Left lung (tissue), 10 donors: ENCODE measurements around the gene NUSAP1. TPM values are rescaled to one million over a fixed set of nuclear protein-coding genes. Genes with fewer than 3 reads are reported as not detected.

Experiments used
- ATAC-seq: fragments of 200-7000 bp; cut with Tn5 transposase; one replicate; pipeline ENCODE4 v1.9.1; 2020; ENCODE audit warnings: moderate library complexity
- DNase-seq, 4 donors: peaks; one replicate each; pipeline ENCODE4 v3.0.0-alpha.2; 2013 to 2020
- H3K27ac ChIP-seq, 2 donors: fragments of 200-600 bp; sonication (generic) in 1 of 2; one replicate each; pipeline versions ENCODE4 v1.5.0 to v1.8.0; 2020 to 2021
- H3K27me3 ChIP-seq, 2 donors: fragments of 200-600 bp; sonication (generic) in 1 of 2; one replicate each; pipeline versions ENCODE4 v1.5.0 to v1.8.0; 2020 to 2021
- H3K36me3 ChIP-seq, 2 donors: fragments of 200-600 bp; sonication (generic) in 1 of 2; one replicate each; pipeline versions ENCODE4 v1.5.0 to v1.8.0; 2020 to 2021
- H3K4me1 ChIP-seq, 2 donors: fragments of 200-600 bp; one replicate each; pipeline ENCODE4 v1.8.0; 2021
- H3K4me3 ChIP-seq, 2 donors: fragments of 200-600 bp; sonication (generic) in 1 of 2; one replicate each; pipeline versions ENCODE4 v1.5.0 to v1.8.0; 2020 to 2021; ENCODE audit warnings: mild to moderate bottlenecking in 1 of 2
- H3K9me3 ChIP-seq, 2 donors: fragments of 200-600 bp; sonication (generic) in 1 of 2; one replicate each; pipeline versions ENCODE4 v1.5.0 to v1.8.0; 2020 to 2021
- CTCF ChIP-seq, 2 donors: fragments of 200-600 bp; sonication (generic) in 1 of 2; IDR thresholded peaks; one replicate each; pipeline versions ENCODE4 v1.5.0 to v1.8.0; 2021; ENCODE audit warnings: antibody characterized with exemption in 2 of 2
- intact Hi-C, 2 donors: fragments of 100-400 bp; cut with DNase I; formaldehyde crosslinking; loops; one replicate each; pipeline versions ENCODE4 v1.11.2 to v1.14.2; 2022
- polyA plus RNA-seq, 6 donors: library from polyadenylated mRNA; unstranded; fragments of 120-200 nt; gene quantifications; one replicate each; pipeline ENCODE4 v1.2.1, GENCODE V29; 2013; ENCODE audit not compliant: insufficient read length in 6 of 6
- total RNA-seq, 2 donors: library from RNA; stranded (reverse); fragmentation: NEBNext Ultra II Directional; extraction: Animal tissue kit (Norgen Biotek cat#: 25700); gene quantifications; one replicate each; pipeline ENCODE4 v1.2.1, GENCODE V29; 2021
- donor health status: DM: no; HTN: yes; CAD: no.
- donor health status: DM: no; HTN: no; CAD: no.

Gene NUSAP1
- total and polyA plus RNA-seq, 8 donors = 10.2 to 147 (median 69.3) TPM

DNA sequence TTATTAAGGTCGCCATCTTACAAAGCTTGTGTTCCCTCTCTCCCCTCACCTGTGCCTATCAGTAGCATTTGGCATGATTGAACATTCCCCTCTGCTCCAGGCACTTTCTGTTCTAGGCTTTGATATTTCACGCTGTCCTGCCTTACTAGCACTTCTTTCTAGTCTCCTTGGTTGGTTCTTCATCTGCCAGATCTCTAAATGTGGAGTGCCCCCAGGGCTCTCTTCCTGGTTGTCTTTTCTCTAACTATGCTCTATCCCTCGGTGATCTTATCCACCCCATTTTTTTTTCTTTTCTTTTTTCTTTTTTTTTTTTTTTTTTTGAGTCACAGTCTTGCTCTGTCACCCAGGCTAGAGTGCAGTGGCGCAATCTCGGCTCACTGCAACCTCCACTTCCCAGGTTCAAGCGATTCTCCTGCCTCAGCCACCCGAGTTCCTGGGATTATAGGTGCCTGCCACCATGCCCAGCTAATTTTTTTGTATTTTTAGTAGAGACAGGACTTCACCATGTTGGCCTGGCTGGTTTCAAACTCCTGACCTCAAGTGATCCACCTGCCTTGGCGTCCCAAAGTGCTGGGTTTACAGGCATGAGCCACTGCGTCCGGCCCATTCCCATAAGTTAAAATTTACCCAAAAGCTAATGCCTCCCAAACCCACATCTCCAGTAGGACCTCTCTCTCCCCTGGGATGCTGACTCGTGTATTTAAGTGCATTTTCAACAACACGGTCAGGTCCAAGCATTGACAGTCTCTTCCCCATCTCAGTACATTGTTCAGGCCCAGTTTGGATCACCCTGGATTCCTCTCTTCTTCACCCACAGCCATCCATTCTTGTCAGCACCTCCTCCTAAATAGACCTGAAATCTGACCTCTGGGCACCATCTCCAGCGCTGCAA lies 5.2 kb downstream of the NUSAP1 start:
- Histone ChIP-seq H3K27ac (no peak overlapping the region), H3K4me1 (peaks cover 0 to 14% of the 10 kb centered on the region in 2 donors), H3K36me3 (no peaks in the 10 kb centered on the region), H3K4me3 (no peak overlapping the region), H3K27me3 (no peaks in the 10 kb centered on the region), H3K9me3 (no peaks in the 10 kb centered on the region)
- intact Hi-C loops = no loop called here
- ATAC-seq (no peak), DNase-seq (no peak)
- no peak for TF ChIP-seq CTCF (IDR thresholded peaks at IDR 0.05)

DNA sequence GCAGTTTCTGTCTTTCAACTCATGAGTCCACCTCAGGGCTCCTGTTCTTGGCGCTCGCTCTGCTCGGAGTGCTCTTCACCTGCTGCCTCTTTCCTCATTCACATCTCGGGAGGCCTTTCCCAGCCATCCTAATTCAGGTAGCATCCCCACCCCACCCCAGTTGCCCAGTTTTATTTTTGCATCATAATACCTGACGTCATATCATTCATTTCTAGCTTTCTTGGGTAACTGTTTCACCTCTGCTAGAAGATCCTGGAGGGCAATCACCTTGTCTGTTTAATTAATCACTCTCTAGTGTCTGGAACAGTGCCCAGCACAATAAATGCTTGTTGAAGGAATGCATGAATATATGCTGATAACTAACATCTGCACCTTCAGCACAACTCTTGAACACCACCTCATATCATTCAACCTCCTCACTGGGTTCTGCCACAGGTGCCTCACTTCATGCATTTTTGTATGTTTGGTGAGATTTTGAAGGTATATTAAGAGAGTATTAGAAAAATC lies 7.6 kb downstream of the NUSAP1 start:
- intact Hi-C loops = no loop called here

GRCh38 chr15:41341519-41341918 lies 8.8 kb downstream of the NUSAP1 start:
- Histone ChIP-seq H3K27ac (no peak overlapping the region), H3K36me3 (peaks cover 0 to 18% of the 10 kb centered on the region in 2 donors), H3K27me3 (no peaks in the 10 kb centered on the region), H3K4me3 (no peak overlapping the region), H3K4me1 (no peaks in the 10 kb centered on the region), H3K9me3 (no peaks in the 10 kb centered on the region)
- ATAC-seq (no peak), DNase-seq (no peak)
- intact Hi-C loops = no loop called here
- no peak for TF ChIP-seq CTCF (IDR thresholded peaks at IDR 0.05)

More for the DNA sequence above, 7.6 kb downstream of the NUSAP1 start:
- Histone ChIP-seq H3K4me1 (no peaks in the 10 kb centered on the region), H3K27ac (no peak overlapping the region), H3K9me3 (no peaks in the 10 kb centered on the region), H3K4me3 (no peak overlapping the region), H3K27me3 (no peaks in the 10 kb centered on the region), H3K36me3 (peaks cover 0 to 6% of the 10 kb centered on the region in 2 donors)
- DNase-seq = no peak
- ATAC-seq = no peak
- no peak for TF ChIP-seq CTCF (IDR thresholded peaks at IDR 0.05)

DNA sequence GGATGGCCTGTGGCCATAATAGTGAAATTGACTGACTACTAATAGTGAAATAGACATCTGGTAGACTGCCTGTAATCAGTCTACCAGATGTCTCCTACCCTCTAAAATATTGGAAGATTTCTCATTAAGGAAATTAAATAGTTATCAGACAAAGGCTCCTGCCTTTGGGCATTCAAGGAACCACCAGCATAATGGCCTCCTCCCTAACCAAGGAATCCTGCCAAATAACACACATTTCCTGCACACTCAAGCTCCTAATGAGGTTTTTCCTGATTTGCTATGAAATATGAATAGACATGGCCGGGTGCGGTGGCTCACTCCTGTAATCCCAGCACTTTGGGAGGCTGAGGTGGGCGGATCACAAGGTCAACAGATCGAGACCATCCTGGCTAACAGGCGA lies 14.6 kb downstream of the NUSAP1 start:
- no peak for TF ChIP-seq CTCF (IDR thresholded peaks at IDR 0.05)
- H3K4me3 ChIP-seq = no peak overlapping the region
- peaks cover 0 to 18% of the 10 kb centered on the region in 2 donors for H3K36me3 ChIP-seq
- intact Hi-C loops = no loop called here
- H3K27me3 ChIP-seq = no peaks in the 10 kb centered on the region
- DNase-seq (no peak), ATAC-seq (no peak)
- H3K27ac ChIP-seq = no peak overlapping the region
- no peaks in the 10 kb centered on the region for H3K9me3 ChIP-seq
- no peaks in the 10 kb centered on the region for H3K4me1 ChIP-seq

GRCh38 chr15:41350057-41350717 lies 17.5 kb downstream of the NUSAP1 start:
- ATAC-seq (no peak), DNase-seq (no peak)
- TF ChIP-seq CTCF (IDR thresholded peaks at IDR 0.05) = no peak
- Histone ChIP-seq H3K36me3 (peaks cover 0 to 18% of the 10 kb centered on the region in 2 donors), H3K27me3 (no peaks in the 10 kb centered on the region), H3K4me3 (no peak overlapping the region), H3K4me1 (no peaks in the 10 kb centered on the region), H3K27ac (no peak overlapping the region), H3K9me3 (no peaks in the 10 kb centered on the region)
- intact Hi-C loops = no loop called here
